Measurements from ENCODE around the gene BACH2.

The BACH2 gene

DNA sequence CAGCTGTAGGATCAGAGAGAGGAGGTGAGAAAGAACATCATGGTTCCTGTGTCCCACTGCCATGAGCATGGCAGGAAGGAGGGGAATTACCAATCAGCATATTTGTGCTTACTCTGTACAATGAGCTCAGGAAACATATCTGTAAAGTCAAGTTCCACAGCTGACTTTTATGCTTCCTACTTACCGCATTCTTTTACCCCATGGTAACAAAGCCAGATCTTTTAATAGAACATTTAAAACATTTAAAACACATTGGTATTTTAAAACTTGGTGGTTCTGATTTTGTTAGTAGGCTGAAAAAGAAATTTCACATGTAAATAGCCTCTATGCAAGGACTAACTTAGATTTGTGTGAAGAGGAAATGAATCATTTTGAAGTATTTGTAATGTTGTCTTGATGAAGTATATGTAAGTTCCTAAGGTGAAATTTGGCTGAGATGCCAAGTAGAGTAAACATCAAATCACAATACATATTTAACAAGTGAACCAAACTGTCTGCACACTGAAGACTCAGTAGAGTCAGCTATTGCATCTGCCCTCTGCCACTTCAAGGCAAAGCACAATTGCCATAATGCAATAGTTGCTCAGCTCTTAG lies 287.6 kb downstream of the BACH2 start:
- peak overlapping the region; percentile 45 for H3K27ac ChIP-seq
- no peak for TF ChIP-seq CTCF (conservative IDR thresholded peaks at IDR 0.05)

- no peak for TF ChIP-seq CTCF (conservative IDR thresholded peaks at IDR 0.05)
- H3K27ac ChIP-seq, result peak overlapping the region; percentile 45
Observed at GRCh38 chr6:90008189-90008907, 288.3 kb downstream of the BACH2 start.

DNA sequence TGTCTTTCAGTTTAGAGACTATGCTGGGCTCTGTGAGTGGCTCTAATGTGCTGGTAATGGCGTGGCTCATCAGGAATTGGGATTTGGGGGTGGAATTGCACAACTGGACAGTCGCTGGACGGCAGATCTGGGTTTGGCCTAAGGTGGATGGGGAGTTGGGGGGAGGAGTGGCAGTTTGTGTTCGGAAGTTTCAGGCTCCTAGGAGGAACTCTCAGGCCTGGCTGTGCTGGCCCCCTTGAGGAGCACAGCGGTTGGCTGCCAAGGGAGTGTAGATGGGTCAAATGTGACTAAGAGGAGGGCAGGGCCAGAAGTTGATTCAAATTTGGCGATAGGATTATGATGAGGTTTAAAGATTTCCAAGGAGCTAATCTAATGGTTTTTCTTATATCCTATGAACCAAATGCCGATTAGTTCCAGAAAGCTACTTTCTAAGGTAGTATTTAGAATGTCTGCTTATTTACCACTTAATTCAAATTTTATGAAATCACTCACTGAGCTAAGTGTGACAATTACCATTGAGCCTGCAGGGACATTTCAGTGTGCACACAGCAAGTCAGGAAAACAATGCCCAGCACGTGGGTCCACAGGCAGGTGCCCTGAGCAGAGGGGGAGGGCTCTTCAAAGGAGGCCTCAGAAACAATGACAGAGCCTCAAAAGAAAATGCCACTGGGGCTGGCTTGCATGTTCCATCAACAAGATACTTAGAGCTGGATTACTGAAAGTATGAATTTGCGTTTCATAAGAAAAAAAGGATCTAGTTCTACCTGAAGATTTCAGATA lies 291.4 kb downstream of the BACH2 start:
- H3K27ac ChIP-seq, result no peak overlapping the region
- no peak for TF ChIP-seq CTCF (conservative IDR thresholded peaks at IDR 0.05)

DNA sequence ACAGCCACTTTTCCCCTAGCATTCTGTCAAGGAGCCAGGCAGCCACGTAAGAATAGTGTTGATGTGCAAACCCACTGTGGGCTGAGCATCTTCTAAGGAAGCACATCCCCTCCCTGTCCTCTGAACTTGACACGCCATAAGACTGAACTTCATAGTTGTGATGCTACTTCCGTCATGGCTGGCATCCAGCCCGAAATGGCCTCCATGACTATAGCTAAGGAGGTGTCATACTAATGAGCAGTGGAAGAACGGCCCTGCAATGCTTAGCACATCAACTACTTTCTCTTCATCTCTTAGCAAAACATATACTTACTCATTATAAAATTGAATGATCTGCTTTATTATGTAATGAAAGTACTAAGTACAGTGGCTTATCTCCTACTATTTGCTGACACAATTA lies 292.1 kb downstream of the BACH2 start:
- no peak for TF ChIP-seq CTCF (conservative IDR thresholded peaks at IDR 0.05)
- H3K27ac ChIP-seq, result no peak overlapping the region

DNA sequence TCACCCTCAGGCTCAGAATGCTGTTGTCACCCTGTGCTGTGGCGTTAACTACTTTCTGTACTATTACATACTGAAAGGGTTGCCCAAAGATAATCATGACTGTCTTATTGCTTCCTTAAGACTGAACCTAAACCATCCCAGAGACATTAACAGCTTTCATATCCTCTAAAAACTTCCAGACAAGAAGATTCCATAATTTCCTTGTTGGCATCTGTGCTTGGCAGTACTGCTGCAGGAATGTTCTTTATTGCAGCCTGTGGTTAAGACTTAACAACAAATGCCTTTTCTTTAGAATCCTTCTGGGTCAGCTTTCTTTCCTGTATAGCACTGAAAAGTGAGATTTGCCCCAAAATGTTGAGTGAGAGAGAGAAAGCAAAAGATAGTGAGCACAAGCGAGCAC lies 292.7 kb downstream of the BACH2 start:
- no peak overlapping the region for H3K27ac ChIP-seq
- TF ChIP-seq CTCF (conservative IDR thresholded peaks at IDR 0.05), result no peak

DNA sequence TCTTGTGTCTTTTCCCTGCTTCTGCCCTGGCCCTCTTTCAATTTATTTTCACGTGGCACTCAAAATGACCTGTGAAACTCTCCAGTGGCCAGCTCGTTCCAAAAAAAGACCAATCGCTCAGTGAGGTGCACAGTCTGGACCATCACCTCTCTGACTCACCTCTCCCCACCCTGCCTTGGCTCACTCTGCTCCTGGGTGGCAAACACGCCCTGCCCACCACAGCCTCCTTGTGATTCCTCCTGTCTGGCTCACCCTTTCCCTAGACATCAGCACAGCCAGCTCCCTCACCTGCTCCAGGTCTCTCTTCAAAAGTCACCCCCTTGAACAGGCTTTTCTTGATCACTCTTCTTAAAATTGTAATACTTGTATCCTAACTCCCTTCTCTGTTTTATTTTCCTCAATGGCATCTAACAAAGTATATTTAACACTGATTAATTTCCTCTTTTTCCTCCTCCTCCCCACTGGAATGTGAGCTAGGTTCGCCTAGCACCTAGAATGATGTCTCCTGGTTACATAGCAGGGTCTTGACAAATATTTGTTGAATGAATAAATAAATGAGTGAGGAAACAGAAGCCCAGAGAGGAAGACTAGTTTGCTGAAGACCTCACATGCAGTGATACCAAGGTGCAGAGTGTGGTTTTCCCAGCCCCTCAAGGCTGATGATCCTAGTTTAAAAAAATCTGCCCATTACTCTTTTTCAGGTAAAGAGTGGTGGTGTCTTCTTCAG lies 293.4 kb downstream of the BACH2 start:
- no peak for TF ChIP-seq CTCF (conservative IDR thresholded peaks at IDR 0.05)
- no peak overlapping the region for H3K27ac ChIP-seq
